MM.1S (cell line): ENCODE results near the gene PRKCB.

ENCODE experiments used
- CTCF ChIP-seq: fragments of 300-600 bp; sonication (generic); IDR thresholded peaks from 2 replicates; pipeline ENCODE4 v1.5.1; 2016; ENCODE audit warnings: antibody characterized with exemption, low read length, mixed read lengths
- EZH2 ChIP-seq: fragments of 300-600 bp; sonication (generic); optimal IDR thresholded peaks from 2 replicates; pipeline ENCODE3; 2017; ENCODE audit warnings: low read depth, mild to moderate bottlenecking, antibody characterized with exemption, low read length, mixed read lengths

- TF ChIP-seq CTCF (no peak), EZH2 (no peak)
Measured at GRCh38 chr16:23934610-23935236, 98.9 kb downstream of the PRKCB start.
